Measurements from ENCODE around the gene MAML2. TPM values are rescaled to one million over a fixed set of nuclear protein-coding genes. Genes with fewer than 3 reads are reported as not detected.

The MAML2 gene
- total RNA-seq, 2 donors from 2014 or later, result 26.5 to 27.9 TPM

- no peak for ATAC-seq
- no peak for DNase-seq (ENCODE audit: low spot score in 2 of 2)
- H3K27ac Mint-ChIP-seq, result no peak overlapping the region
- peaks cover 0 to 3% of the 10 kb centered on the region in 2 donors for H3K9me3 Mint-ChIP-seq
- peaks cover 12 to 33% of the 10 kb centered on the region in 2 donors for H3K36me3 Mint-ChIP-seq
These were observed 353.2 kb downstream of the MAML2 start for GRCh38 chr11:95989780-95990179.

GRCh38 chr11:95989076-95989605 is 353.9 kb downstream of the MAML2 start:
- ATAC-seq (no peak), DNase-seq (ENCODE audit: low spot score in 2 of 2) (no peak)
- Mint-ChIP-seq H3K27ac (no peak overlapping the region), H3K36me3 (peaks cover 17 to 38% of the 10 kb centered on the region in 2 donors), H3K9me3 (peaks cover 0 to 3% of the 10 kb centered on the region in 2 donors)

GRCh38 chr11:95985174-95985808 is 357.7 kb downstream of the MAML2 start:
- no peak for ATAC-seq
- H3K9me3 Mint-ChIP-seq, result no peaks in the 10 kb centered on the region
- no peak for DNase-seq (ENCODE audit: low spot score in 2 of 2)
- peaks cover 23 to 43% of the 10 kb centered on the region in 2 donors for H3K36me3 Mint-ChIP-seq
- no peak overlapping the region for H3K27ac Mint-ChIP-seq

GRCh38 chr11:95984072-95984471 is 358.9 kb downstream of the MAML2 start:
- peaks cover 30 to 48% of the 10 kb centered on the region in 2 donors for H3K36me3 Mint-ChIP-seq
- ATAC-seq (no peak), DNase-seq (ENCODE audit: low spot score in 2 of 2) (no peak)
- no peaks in the 10 kb centered on the region for H3K9me3 Mint-ChIP-seq
- no peak overlapping the region for H3K27ac Mint-ChIP-seq

GRCh38 chr11:95977534-95978174 is 365.3 kb downstream of the MAML2 start:
- DNase-seq (ENCODE audit: low spot score in 2 of 2), result no peak
- H3K36me3 Mint-ChIP-seq, result peaks cover 28 to 47% of the 10 kb centered on the region in 2 donors
- H3K9me3 Mint-ChIP-seq, result no peaks in the 10 kb centered on the region
- ATAC-seq, result no peak
- H3K27ac Mint-ChIP-seq, result no peak overlapping the region

- H3K27ac Mint-ChIP-seq, result peak overlapping the region in 1 of 2 donors; percentile 75
- ATAC-seq, result no peak
- DNase-seq (ENCODE audit: low spot score in 2 of 2), result no peak
- H3K9me3 Mint-ChIP-seq, result no peaks in the 10 kb centered on the region
- peaks cover 28 to 43% of the 10 kb centered on the region in 2 donors for H3K36me3 Mint-ChIP-seq
These were observed 366.4 kb downstream of the MAML2 start for GRCh38 chr11:95976550-95976949.

- DNase-seq (ENCODE audit: low spot score in 2 of 2) (no peak), ATAC-seq (no peak)
- Mint-ChIP-seq H3K27ac (no peak overlapping the region), H3K9me3 (no peaks in the 10 kb centered on the region), H3K36me3 (peaks cover 16 to 31% of the 10 kb centered on the region in 2 donors)
These were observed 367.7 kb downstream of the MAML2 start for GRCh38 chr11:95975343-95975742.

- no peak for ATAC-seq
- no peak for DNase-seq (ENCODE audit: low spot score in 2 of 2)
- H3K36me3 Mint-ChIP-seq, result peaks cover 0 to 7% of the 10 kb centered on the region in 2 donors
- H3K9me3 Mint-ChIP-seq, result peaks cover 0 to 10% of the 10 kb centered on the region in 2 donors
- H3K27ac Mint-ChIP-seq, result peak overlapping the region in 1 of 2 donors; percentile 32
These were observed 370.9 kb downstream of the MAML2 start for GRCh38 chr11:95972060-95972459.

GRCh38 chr11:95968585-95968984 is 374.4 kb downstream of the MAML2 start:
- ATAC-seq (no peak), DNase-seq (ENCODE audit: low spot score in 2 of 2) (no peak)
- no peak overlapping the region for H3K27ac Mint-ChIP-seq
- H3K9me3 Mint-ChIP-seq, result peaks cover 0 to 10% of the 10 kb centered on the region in 2 donors
- H3K36me3 Mint-ChIP-seq, result no peaks in the 10 kb centered on the region

- DNase-seq (ENCODE audit: low spot score in 2 of 2) (no peak), ATAC-seq (no peak)
These were observed 378.7 kb downstream of the MAML2 start for GRCh38 chr11:95964281-95964680.

GRCh38 chr11:95961758-95962157 is 381.2 kb downstream of the MAML2 start:
- ATAC-seq (no peak), DNase-seq (ENCODE audit: low spot score in 2 of 2) (no peak)
- Mint-ChIP-seq H3K36me3 (no peaks in the 10 kb centered on the region), H3K9me3 (no peaks in the 10 kb centered on the region), H3K27ac (no peak overlapping the region)

More at GRCh38 chr11:95964281-95964680, 378.7 kb downstream of the MAML2 start:
- H3K9me3 Mint-ChIP-seq, result peaks cover 0 to 9% of the 10 kb centered on the region in 2 donors
- no peak overlapping the region for H3K27ac Mint-ChIP-seq
- no peaks in the 10 kb centered on the region for H3K36me3 Mint-ChIP-seq

GRCh38 chr11:95950905-95951304 is 392.1 kb downstream of the MAML2 start:
- Mint-ChIP-seq H3K27ac (no peak overlapping the region), H3K9me3 (peaks cover 5 to 20% of the 10 kb centered on the region in 2 donors), H3K36me3 (peaks cover 3 to 19% of the 10 kb centered on the region in 2 donors)
- ATAC-seq (no peak), DNase-seq (ENCODE audit: low spot score in 2 of 2) (no peak)

- H3K27ac Mint-ChIP-seq, result no peak overlapping the region
- H3K36me3 Mint-ChIP-seq, result peaks cover 24 to 41% of the 10 kb centered on the region in 2 donors
- peaks cover 13 to 34% of the 10 kb centered on the region in 2 donors for H3K9me3 Mint-ChIP-seq
- ATAC-seq (no peak), DNase-seq (ENCODE audit: low spot score in 2 of 2) (no peak)
These were observed 394.4 kb downstream of the MAML2 start for GRCh38 chr11:95948637-95949036.

- Mint-ChIP-seq H3K36me3 (peaks cover 26 to 42% of the 10 kb centered on the region in 2 donors), H3K9me3 (peaks cover 13 to 38% of the 10 kb centered on the region in 2 donors), H3K27ac (no peak overlapping the region)
- DNase-seq (ENCODE audit: low spot score in 2 of 2), result no peak
- ATAC-seq, result no peak
These were observed 398.4 kb downstream of the MAML2 start for GRCh38 chr11:95944623-95945022.

GRCh38 chr11:95943546-95943945 is 399.4 kb downstream of the MAML2 start:
- Mint-ChIP-seq H3K9me3 (peaks cover 13 to 30% of the 10 kb centered on the region in 2 donors), H3K36me3 (peaks cover 26 to 35% of the 10 kb centered on the region in 2 donors), H3K27ac (no peak overlapping the region)
- DNase-seq (ENCODE audit: low spot score in 2 of 2) (no peak), ATAC-seq (no peak)

- DNase-seq (ENCODE audit: low spot score in 2 of 2) (no peak), ATAC-seq (no peak)
- peaks cover 5 to 6% of the 10 kb centered on the region in 2 donors for H3K36me3 Mint-ChIP-seq
- H3K27ac Mint-ChIP-seq, result no peak overlapping the region
- peaks cover 3 to 8% of the 10 kb centered on the region in 2 donors for H3K9me3 Mint-ChIP-seq
These were observed 403.9 kb downstream of the MAML2 start for GRCh38 chr11:95939091-95939490.

GRCh38 chr11:95937358-95937757 is 405.6 kb downstream of the MAML2 start:
- H3K36me3 Mint-ChIP-seq, result no peaks in the 10 kb centered on the region
- DNase-seq (ENCODE audit: low spot score in 2 of 2) (no peak), ATAC-seq (no peak)
- no peaks in the 10 kb centered on the region for H3K9me3 Mint-ChIP-seq
- no peak overlapping the region for H3K27ac Mint-ChIP-seq
